ENCODE data around the gene TBC1D22A. TPM values are rescaled to one million over a fixed set of nuclear protein-coding genes. Genes with fewer than 3 reads are reported as not detected.

Gene TBC1D22A
- polyA plus RNA-seq, 1 donor (not counting 4 experiments of a cell fraction or from before 2014, with no cell fraction given): 20.9 TPM

DNA sequence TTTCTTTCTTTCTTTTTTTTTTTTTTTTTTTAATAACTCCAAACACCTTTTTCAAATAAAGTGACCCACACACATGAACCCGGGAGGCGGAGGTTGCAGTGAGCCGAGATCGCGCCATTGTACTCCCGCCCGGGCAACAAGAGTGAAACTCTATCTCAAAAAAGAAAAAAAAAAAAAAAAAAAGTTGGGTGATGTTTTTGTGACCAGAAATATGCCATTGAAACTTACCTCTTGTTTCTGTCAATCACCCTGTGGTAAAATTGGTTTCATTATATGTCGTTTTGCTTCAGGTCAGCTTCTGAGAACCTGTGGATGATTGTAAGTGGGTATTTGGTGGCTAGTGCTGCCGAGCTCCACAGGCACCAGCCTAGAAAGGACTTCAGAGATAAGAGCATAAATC is 238.8 kb downstream of the TBC1D22A start:
- DNase-seq (ENCODE audit: low read depth, low spot score) (no peak), FAIRE-seq (no peak)
- H3K9me3 ChIP-seq (ENCODE audit: control insufficient read depth, low read depth, low read length): no peaks in the 10 kb centered on the region
- dilution Hi-C loops (cut with MboI; ENCODE audit: extremely low pct_ligation_motif_present, low sequenced_read_pairs): no loop called here
- no peaks in the 10 kb centered on the region for H3K9me1 ChIP-seq (ENCODE audit: control insufficient read depth, extremely low read depth, insufficient read depth, low read length)
- H3K9ac ChIP-seq (ENCODE audit: control insufficient read depth, extremely low read depth, insufficient read depth, low read length): no peak overlapping the region
- TF ChIP-seq CTCF (optimal IDR thresholded peaks at IDR 0.05 in 1 of 3, IDR thresholded peaks at IDR 0.05 in 1 of 3, conservative IDR thresholded peaks at IDR 0.05 in 1 of 3; ENCODE audit: extremely low read depth in 1 of 3, insufficient read depth in 2 of 3, low read length in 3 of 3): no peak
- no peak for TF ChIP-seq EZH2 (IDR thresholded peaks at IDR 0.05; ENCODE audit: low read length)
- H4K20me1 ChIP-seq (ENCODE audit: control insufficient read depth, extremely low read depth, insufficient read depth, low read length): no peaks in the 10 kb centered on the region
- H3K36me3 ChIP-seq (ENCODE audit: control insufficient read depth in 2 of 2, extremely low read depth in 1 of 2, insufficient read depth in 2 of 2, low read length in 2 of 2): peaks cover 4 to 6% of the 10 kb centered on the region in 2 experiments
- H3K4me3 ChIP-seq (ENCODE audit: control insufficient read depth in 2 of 3, extremely low read depth in 1 of 3, insufficient read depth in 2 of 3, low read depth in 1 of 3, low read length in 3 of 3): no peak overlapping the region
- no peak overlapping the region for H3K27ac ChIP-seq (ENCODE audit: control insufficient read depth, insufficient read depth, low read length)
- no peak overlapping the region for H3K4me2 ChIP-seq (ENCODE audit: control insufficient read depth, extremely low read depth, insufficient read depth, low read depth, low read length)
- no peaks in the 10 kb centered on the region for H3K27me3 ChIP-seq (ENCODE audit: control insufficient read depth, extremely low read depth, insufficient read depth, low read length)
- H3K4me1 ChIP-seq (ENCODE audit: control insufficient read depth, extremely low read depth, insufficient read depth, low read length): no peaks in the 10 kb centered on the region
- H2AFZ ChIP-seq (ENCODE audit: control insufficient read depth, low read length): no peak overlapping the region
- H3K79me2 ChIP-seq (ENCODE audit: control insufficient read depth, insufficient read depth, low read length): no peaks in the 10 kb centered on the region

DNA sequence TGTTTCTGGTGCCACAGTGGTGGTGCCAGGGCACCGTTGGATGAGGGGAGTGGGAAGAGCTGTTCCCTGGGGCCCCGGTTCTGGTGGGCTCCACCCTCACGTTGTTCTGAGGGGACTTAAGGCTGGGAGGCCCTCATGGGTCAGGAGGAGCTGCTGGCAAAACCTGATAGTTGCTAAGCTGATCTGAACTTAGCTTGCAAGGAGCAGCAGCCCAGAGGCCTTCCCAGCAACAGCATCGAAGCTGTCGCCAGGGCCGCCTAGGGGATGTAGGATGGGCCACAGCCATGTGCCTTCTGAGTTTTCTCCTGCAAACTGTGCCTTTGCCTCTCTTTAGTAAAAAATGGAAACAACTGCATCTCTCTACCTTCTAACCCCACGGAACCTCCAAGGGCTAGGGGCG is 240.2 kb downstream of the TBC1D22A start:
- peaks cover 4 to 6% of the 10 kb centered on the region in 2 experiments for H3K36me3 ChIP-seq (ENCODE audit: control insufficient read depth in 2 of 2, extremely low read depth in 1 of 2, insufficient read depth in 2 of 2, low read length in 2 of 2)
- no peaks in the 10 kb centered on the region for H3K9me1 ChIP-seq (ENCODE audit: control insufficient read depth, extremely low read depth, insufficient read depth, low read length)
- DNase-seq (ENCODE audit: low read depth, low spot score): no peak
- no peak overlapping the region for H3K9ac ChIP-seq (ENCODE audit: control insufficient read depth, extremely low read depth, insufficient read depth, low read length)
- H3K79me2 ChIP-seq (ENCODE audit: control insufficient read depth, insufficient read depth, low read length): no peaks in the 10 kb centered on the region
- dilution Hi-C loops (cut with MboI; ENCODE audit: extremely low pct_ligation_motif_present, low sequenced_read_pairs): no loop called here
- no peak overlapping the region for H3K4me3 ChIP-seq (ENCODE audit: control insufficient read depth in 2 of 3, extremely low read depth in 1 of 3, insufficient read depth in 2 of 3, low read depth in 1 of 3, low read length in 3 of 3)
- no peak for TF ChIP-seq CTCF (optimal IDR thresholded peaks at IDR 0.05 in 1 of 3, IDR thresholded peaks at IDR 0.05 in 1 of 3, conservative IDR thresholded peaks at IDR 0.05 in 1 of 3; ENCODE audit: extremely low read depth in 1 of 3, insufficient read depth in 2 of 3, low read length in 3 of 3)
- TF ChIP-seq EZH2 (IDR thresholded peaks at IDR 0.05; ENCODE audit: low read length): no peak
- H3K4me2 ChIP-seq (ENCODE audit: control insufficient read depth, extremely low read depth, insufficient read depth, low read depth, low read length): no peak overlapping the region
- H4K20me1 ChIP-seq (ENCODE audit: control insufficient read depth, extremely low read depth, insufficient read depth, low read length): no peaks in the 10 kb centered on the region
- H2AFZ ChIP-seq (ENCODE audit: control insufficient read depth, low read length): no peak overlapping the region
- H3K4me1 ChIP-seq (ENCODE audit: control insufficient read depth, extremely low read depth, insufficient read depth, low read length): no peaks in the 10 kb centered on the region
- H3K27me3 ChIP-seq (ENCODE audit: control insufficient read depth, extremely low read depth, insufficient read depth, low read length): no peaks in the 10 kb centered on the region
- no peak overlapping the region for H3K27ac ChIP-seq (ENCODE audit: control insufficient read depth, insufficient read depth, low read length)
- H3K9me3 ChIP-seq (ENCODE audit: control insufficient read depth, low read depth, low read length): no peaks in the 10 kb centered on the region
- no peak for FAIRE-seq

Measured in keratinocyte (primary cell).